GM12892 (cell line): Measurements from ENCODE around the gene CAMKMT.

Source experiments
- POLR2A ChIP-seq: IDR thresholded peaks from 2 replicates; pipeline ENCODE4 v1.6.1; 2011; ENCODE audit warnings: low read depth, low read length, control low read depth
- TAF1 ChIP-seq: IDR thresholded peaks from 2 replicates; pipeline ENCODE4 v1.6.1; 2011; ENCODE audit warnings: low read depth, mild to moderate bottlenecking, control low read depth, low read length, borderline replicate concordance

DNA sequence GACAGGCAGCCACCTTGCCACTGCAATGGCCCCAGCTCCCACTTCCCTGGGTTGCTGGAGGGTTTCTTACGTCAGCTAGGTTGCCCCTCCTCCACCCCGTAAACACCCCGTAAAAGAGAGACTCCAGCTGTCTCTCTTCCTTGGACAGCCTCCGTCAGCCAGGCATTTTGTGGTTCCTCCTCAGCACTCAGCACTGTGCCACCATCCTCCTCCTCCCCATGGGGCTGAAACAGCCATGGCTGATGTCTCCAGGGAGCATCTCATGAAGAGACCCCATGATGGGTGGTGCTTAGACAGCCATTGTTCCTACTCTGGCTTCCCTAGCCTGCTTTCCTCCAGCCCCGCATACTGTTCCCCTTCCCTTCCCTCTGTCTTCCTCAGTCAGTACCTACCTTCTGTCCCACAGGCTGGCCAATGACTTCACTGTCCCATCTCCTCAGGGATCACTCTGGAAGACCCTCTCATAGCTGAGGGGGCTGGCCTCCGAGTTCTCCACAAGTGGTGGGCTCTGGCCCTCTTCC lies 436.5 kb downstream of the CAMKMT start:
- TF ChIP-seq POLR2A (no peak), TAF1 (no peak)
